Endothelial cell of umbilical vein (primary cell): ENCODE results near the gene HACE1. TPM values are rescaled to one million over a fixed set of nuclear protein-coding genes. Genes with fewer than 3 reads are reported as not detected.

Experiments
- BruUV-seq: library from RNA; stranded (reverse); fragments of 400-500 nt; replicated peaks from 2 replicates; lab custom pipeline; 2021; lab: Mats Ljungman, UMichigan
- CTCF ChIA-PET: fragments of 300-600, 350-600 bp; sonication (Branson Sonifier 250); formaldehyde crosslinking; loops from one replicate; lab custom pipeline; 2021; ENCODE audit warnings: antibody characterized with exemption, inconsistent platforms; lab: Charles Lee
- POLR2A ChIA-PET: fragments of 300-600, 350-600 bp; sonication (Branson Sonifier 250); formaldehyde crosslinking; loops from one replicate; lab custom pipeline; 2021; ENCODE audit warnings: antibody characterized with exemption, inconsistent platforms; lab: Charles Lee
- DNase-seq: peaks from one replicate; pipeline ENCODE4 v3.0.0-alpha.2; 2011; ENCODE audit warnings: low read depth, low spot score
- FAIRE-seq: peaks from 2 replicates; lab custom pipeline; 2011; peaks lifted over from hg19 to GRCh38; lab: Jason Lieb, UNC
- H2AFZ ChIP-seq: 2 replicates; pipeline ENCODE4 v1.6.0; 2012; ENCODE audit warnings: low read depth, low read length, control low read depth, inconsistent platforms
- H3K27ac ChIP-seq: 2 replicates; pipeline ENCODE4 v1.5.1; 2011; ENCODE audit warnings: low read depth, mild to moderate bottlenecking, control low read depth, low read length, moderate library complexity; ENCODE audit not compliant: insufficient read depth
- H3K27me3 ChIP-seq, 2 experiments: 2 replicates each; pipeline versions ENCODE4 v1.6.0 to v1.6.1; 2011; ENCODE audit warnings: low read length in 2 of 2, mixed read lengths in 1 of 2; ENCODE audit not compliant: control insufficient read depth in 2 of 2, insufficient read depth in 2 of 2
- H3K36me3 ChIP-seq, 2 experiments: 2 replicates in 1 of 2; 3 replicates in 1 of 2; pipeline ENCODE4 v1.5.1; 2011; ENCODE audit warnings: low read length in 2 of 2, mild to moderate bottlenecking in 1 of 2, moderate library complexity in 1 of 2; ENCODE audit not compliant: control insufficient read depth in 2 of 2, insufficient read depth in 2 of 2; ENCODE audit errors: extremely low read depth in 1 of 2
- H3K4me1 ChIP-seq: 3 replicates; pipeline ENCODE4 v1.5.1; 2011; ENCODE audit warnings: mild to moderate bottlenecking, low read length; ENCODE audit not compliant: control insufficient read depth, insufficient read depth; ENCODE audit errors: extremely low read depth
- H3K4me2 ChIP-seq: 2 replicates; pipeline ENCODE4 v1.6.1; 2011; ENCODE audit warnings: low read length, control low read depth, mixed read lengths; ENCODE audit not compliant: insufficient read depth
- H3K4me3 ChIP-seq, 3 experiments: fragments of 200-600 bp in 1 of 3; sonication (generic), shearing (Covaris generic) in 1 of 3; replicated peaks in 1 of 3; 2 replicates each; pipeline ENCODE4 v1.5.1; 2011 to 2016; ENCODE audit warnings: control low read depth in 3 of 3, low read length in 3 of 3, mild to moderate bottlenecking in 2 of 3, inconsistent platforms in 1 of 3, low read depth in 1 of 3, moderate library complexity in 1 of 3; ENCODE audit not compliant: insufficient read depth in 1 of 3
- H3K79me2 ChIP-seq: 2 replicates; pipeline ENCODE4 v1.6.0; 2012; ENCODE audit warnings: low read length, inconsistent platforms; ENCODE audit not compliant: control insufficient read depth, insufficient read depth
- H3K9ac ChIP-seq: replicated peaks from 2 replicates; pipeline ENCODE3; 2011; ENCODE audit warnings: low read length, control low read depth; ENCODE audit not compliant: insufficient read depth; ENCODE audit errors: extremely low read depth
- H3K9me1 ChIP-seq: replicated peaks from 3 replicates; pipeline ENCODE4 v1.6.0; 2011; ENCODE audit warnings: mild to moderate bottlenecking, low read length; ENCODE audit not compliant: control insufficient read depth, insufficient read depth; ENCODE audit errors: extremely low read depth
- H3K9me3 ChIP-seq: replicated peaks from 2 replicates; pipeline ENCODE4 v1.5.1; 2012; ENCODE audit warnings: low read length, inconsistent platforms; ENCODE audit not compliant: control insufficient read depth, insufficient read depth
- H4K20me1 ChIP-seq: replicated peaks from 2 replicates; pipeline ENCODE3; 2011; ENCODE audit warnings: mild to moderate bottlenecking, low read length; ENCODE audit not compliant: control insufficient read depth, insufficient read depth; ENCODE audit errors: extremely low read depth
- EZH2 ChIP-seq: IDR thresholded peaks from 2 replicates; pipeline ENCODE4 v1.6.1; 2012; ENCODE audit warnings: borderline replicate concordance, low read depth, mild to moderate bottlenecking, moderate library complexity, low read length, inconsistent platforms; ENCODE audit not compliant: severe bottlenecking
- JUN ChIP-seq: IDR thresholded peaks from 2 replicates; pipeline ENCODE4 v1.6.1; 2011; ENCODE audit warnings: borderline replicate concordance, low read depth; ENCODE audit not compliant: insufficient read length, insufficient read depth
- MYC ChIP-seq: IDR thresholded peaks from one replicate; pipeline ENCODE4 v1.6.1; 2011; ENCODE audit warnings: mild to moderate bottlenecking, low read depth, low read length
- POLR2A ChIP-seq: IDR thresholded peaks from 2 replicates; pipeline ENCODE4 v1.6.1; 2012; ENCODE audit warnings: low read depth, mild to moderate bottlenecking, control low read depth, low read length
- POLR2AphosphoS5 ChIP-seq: IDR thresholded peaks from 2 replicates; pipeline ENCODE4 v1.6.1; 2012; ENCODE audit warnings: low read depth, mild to moderate bottlenecking, control low read depth, low read length, moderate library complexity; ENCODE audit not compliant: insufficient read depth
- dilution Hi-C: fragments of 300-500 bp; cut with MboI; formaldehyde crosslinking; loops from one replicate; pipeline ENCODE4 v1.15.0; 2019; ENCODE audit warnings: low sequenced_read_pairs; ENCODE audit not compliant: extremely low pct_ligation_motif_present
- intact Hi-C: fragments of 100-400 bp; cut with micrococcal nuclease; formaldehyde crosslinking; loops from one replicate; pipeline ENCODE4 v1.10.0; 2022
- polyA plus RNA-seq, 4 experiments: library from polyadenylated mRNA; depleted of rRNA in 3 of 4; stranded (reverse) in 3 of 4; unstranded in 1 of 4; fragments of >200 nt; gene quantifications; 2 replicates each; pipeline versions ENCODE4 v1.2.1 to v1.2.3, GENCODE V29; 2011 to 2012; ENCODE audit warnings: missing spikeins in 1 of 4
- total RNA-seq: library from RNA; stranded (reverse); gene quantifications from 2 replicates; pipeline ENCODE4 v1.2.3, GENCODE V29; 2021
- TF ChIP-seq, protein P1 (sequence below): IDR thresholded peaks from 2 replicates; pipeline ENCODE4 v1.6.1; 2011; ENCODE audit not compliant: insufficient read depth, insufficient read length
- TF ChIP-seq, protein P2 (sequence below), 2 donors: IDR thresholded peaks; 1 replicate in 1 of 2; 2 replicates in 1 of 2; pipeline ENCODE4 v1.5.1; 2011; ENCODE audit warnings: low read length in 2 of 2, mild to moderate bottlenecking in 2 of 2, moderate library complexity in 2 of 2, control low read depth in 1 of 2, inconsistent platforms in 1 of 2, low read depth in 1 of 2; ENCODE audit not compliant: insufficient read depth in 1 of 2; ENCODE audit errors: extremely low read depth in 1 of 2

Gene HACE1
- total and polyA plus RNA-seq, 2 donors (not counting 3 experiments of a cell fraction or from before 2014, with no cell fraction given), result 4.9 to 14.8 TPM

GRCh38 chr6:104714796-104715195 lies 144.9 kb downstream of the HACE1 start:
- no peak for TF ChIP-seq JUN
- TF ChIP-seq POLR2A, result no peak
- TF ChIP-seq POLR2AphosphoS5, result no peak
- no peak for TF ChIP-seq EZH2
- no peak for TF ChIP-seq MYC
- TF ChIP-seq, protein P1, sequence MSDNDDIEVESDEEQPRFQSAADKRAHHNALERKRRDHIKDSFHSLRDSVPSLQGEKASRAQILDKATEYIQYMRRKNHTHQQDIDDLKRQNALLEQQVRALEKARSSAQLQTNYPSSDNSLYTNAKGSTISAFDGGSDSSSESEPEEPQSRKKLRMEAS, result no peak
- TF ChIP-seq, protein P2, sequence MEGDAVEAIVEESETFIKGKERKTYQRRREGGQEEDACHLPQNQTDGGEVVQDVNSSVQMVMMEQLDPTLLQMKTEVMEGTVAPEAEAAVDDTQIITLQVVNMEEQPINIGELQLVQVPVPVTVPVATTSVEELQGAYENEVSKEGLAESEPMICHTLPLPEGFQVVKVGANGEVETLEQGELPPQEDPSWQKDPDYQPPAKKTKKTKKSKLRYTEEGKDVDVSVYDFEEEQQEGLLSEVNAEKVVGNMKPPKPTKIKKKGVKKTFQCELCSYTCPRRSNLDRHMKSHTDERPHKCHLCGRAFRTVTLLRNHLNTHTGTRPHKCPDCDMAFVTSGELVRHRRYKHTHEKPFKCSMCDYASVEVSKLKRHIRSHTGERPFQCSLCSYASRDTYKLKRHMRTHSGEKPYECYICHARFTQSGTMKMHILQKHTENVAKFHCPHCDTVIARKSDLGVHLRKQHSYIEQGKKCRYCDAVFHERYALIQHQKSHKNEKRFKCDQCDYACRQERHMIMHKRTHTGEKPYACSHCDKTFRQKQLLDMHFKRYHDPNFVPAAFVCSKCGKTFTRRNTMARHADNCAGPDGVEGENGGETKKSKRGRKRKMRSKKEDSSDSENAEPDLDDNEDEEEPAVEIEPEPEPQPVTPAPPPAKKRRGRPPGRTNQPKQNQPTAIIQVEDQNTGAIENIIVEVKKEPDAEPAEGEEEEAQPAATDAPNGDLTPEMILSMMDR (IDR thresholded peaks at IDR 0.05; ENCODE audit: extremely low read depth in 1 of 2, insufficient read depth in 1 of 2, low read depth in 1 of 2, low read length in 2 of 2), result no peak
- FAIRE-seq, result no peak
- no peak overlapping the region for H2AFZ ChIP-seq
- H3K9me1 ChIP-seq, result no peaks in the 10 kb centered on the region
- no peak for DNase-seq
- peaks cover 10% of the 10 kb centered on the region for H3K4me1 ChIP-seq
- no peak overlapping the region for H3K4me2 ChIP-seq
- H3K36me3 ChIP-seq, result no peaks in the 10 kb centered on the region
- intact Hi-C loops (no loop called here), dilution Hi-C loops (no loop called here)
- H3K9ac ChIP-seq, result no peak overlapping the region
- no TSS peak for BruUV-seq
- H3K9me3 ChIP-seq, result no peaks in the 10 kb centered on the region
- no peaks in the 10 kb centered on the region for H3K27me3 ChIP-seq
- ChIA-PET CTCF (interaction anchor here (1.9 kb wide), 1 partner anchor 27 kb away, joined by 5 read pairs; no protein-coding TSS in a partner anchor), POLR2A (no interaction called here)
- H3K27ac ChIP-seq, result no peak overlapping the region
- no peaks in the 10 kb centered on the region for H3K79me2 ChIP-seq
- H3K4me3 ChIP-seq, result no peak overlapping the region
- H4K20me1 ChIP-seq, result no peaks in the 10 kb centered on the region
